Measurements from ENCODE around the gene CDH24. TPM values are rescaled to one million over a fixed set of nuclear protein-coding genes. Genes with fewer than 3 reads are reported as not detected.

Gene CDH24
- total and polyA plus RNA-seq, 2 experiments from 2014 or later = 8.6 to 13.4 TPM

DNA sequence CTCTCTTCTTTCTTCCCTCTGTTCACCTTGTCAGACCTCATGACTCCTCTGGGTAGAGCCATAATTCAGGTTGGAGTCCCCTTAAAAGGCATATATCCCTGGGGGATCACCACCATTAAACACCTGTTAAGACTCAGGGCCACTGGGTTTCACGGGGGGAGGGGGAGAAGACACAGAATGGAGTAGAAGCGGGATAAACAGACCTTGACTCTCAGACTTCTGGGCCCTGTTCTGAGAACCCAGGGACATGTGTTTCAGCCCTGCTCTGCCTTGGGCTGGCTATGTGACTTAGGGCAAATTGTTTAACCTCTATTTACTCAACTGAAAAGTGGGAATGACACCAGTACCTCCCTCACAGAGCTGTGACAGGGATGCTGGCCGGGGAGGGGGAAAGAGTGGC is 4.6 kb downstream of the CDH24 start:
- Histone ChIP-seq H3K4me1 (ENCODE audit: low read depth) (no peaks in the 10 kb centered on the region), H3K27me3 (no peaks in the 10 kb centered on the region), H3K27ac (no peak overlapping the region), H3K4me3 (no peak overlapping the region), H3K36me3 (no peaks in the 10 kb centered on the region), H3K9me3 (ENCODE audit: low read depth) (no peaks in the 10 kb centered on the region)
- no peak for DNase-seq (ENCODE audit: low read depth in 1 of 2, low spot score in 1 of 2)
- no peak for TF ChIP-seq CTCF (IDR thresholded peaks at IDR 0.05; ENCODE audit: low read depth, low read length)

GRCh38 chr14:23052182-23052623 is 5.1 kb downstream of the CDH24 start:
- Histone ChIP-seq H3K4me1 (ENCODE audit: low read depth) (no peaks in the 10 kb centered on the region), H3K27me3 (no peaks in the 10 kb centered on the region), H3K9me3 (ENCODE audit: low read depth) (no peaks in the 10 kb centered on the region), H3K4me3 (no peak overlapping the region), H3K36me3 (no peaks in the 10 kb centered on the region), H3K27ac (no peak overlapping the region)
- peak in 1 of 2 donors; percentile 53 for DNase-seq (ENCODE audit: low read depth in 1 of 2, low spot score in 1 of 2)
- TF ChIP-seq CTCF (IDR thresholded peaks at IDR 0.05; ENCODE audit: low read depth, low read length) = peak; percentile 22

DNA sequence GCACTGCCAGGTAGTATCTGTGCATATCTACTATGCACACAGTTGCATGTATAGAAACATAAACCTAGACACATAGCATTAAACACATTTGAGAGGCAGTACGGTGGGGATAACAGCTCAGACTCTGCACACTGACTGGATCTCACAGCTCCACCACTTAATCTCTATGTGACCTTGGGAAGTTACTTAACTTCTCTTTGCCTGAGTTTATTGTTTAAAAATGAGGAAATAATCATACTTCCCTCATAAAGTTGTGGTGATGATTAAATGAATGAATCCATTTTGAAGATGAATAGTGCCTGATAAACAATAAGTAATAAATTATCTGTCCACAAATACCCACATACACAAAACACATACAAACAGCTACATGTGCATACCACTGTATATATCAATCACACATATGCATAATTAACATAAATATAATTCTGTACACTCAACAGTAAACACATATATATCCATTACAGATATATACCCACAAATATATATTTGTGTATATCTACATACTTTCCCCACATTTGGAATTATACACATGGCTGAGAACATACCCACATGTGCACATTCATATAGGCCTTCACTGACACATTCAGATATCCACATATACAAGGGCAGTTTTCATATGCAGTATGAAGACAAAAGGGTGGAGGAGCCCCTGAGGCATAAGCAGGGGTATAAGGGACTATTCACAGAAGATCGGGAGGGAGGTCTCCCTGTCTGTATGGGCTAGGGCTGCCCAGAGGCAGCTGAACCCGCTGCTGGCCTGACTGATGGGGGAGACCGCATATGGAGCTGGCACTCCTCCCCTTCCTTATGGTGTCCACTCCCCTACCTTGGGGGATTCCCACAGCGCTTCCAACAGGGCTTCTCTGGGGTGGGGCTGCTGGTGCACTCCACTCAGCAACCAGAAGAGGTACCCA is 5.9 kb downstream of the CDH24 start:
- Histone ChIP-seq H3K4me3 (no peak overlapping the region), H3K4me1 (ENCODE audit: low read depth) (no peaks in the 10 kb centered on the region), H3K27me3 (no peaks in the 10 kb centered on the region), H3K9me3 (ENCODE audit: low read depth) (no peaks in the 10 kb centered on the region), H3K27ac (no peak overlapping the region), H3K36me3 (no peaks in the 10 kb centered on the region)
- no peak for TF ChIP-seq CTCF (IDR thresholded peaks at IDR 0.05; ENCODE audit: low read depth, low read length)
- DNase-seq (ENCODE audit: low read depth in 1 of 2, low spot score in 1 of 2) = no peak

- no peaks in the 10 kb centered on the region for H3K27me3 ChIP-seq
- no peak for DNase-seq (ENCODE audit: low read depth in 1 of 2, low spot score in 1 of 2)
- no peak overlapping the region for H3K27ac ChIP-seq
Observed at GRCh38 chr14:23049011-23049410, 8.3 kb downstream of the CDH24 start.

More at GRCh38 chr14:23049011-23049410, 8.3 kb downstream of the CDH24 start:
- no peaks in the 10 kb centered on the region for H3K9me3 ChIP-seq (ENCODE audit: low read depth)
- no peaks in the 10 kb centered on the region for H3K36me3 ChIP-seq
- no peaks in the 10 kb centered on the region for H3K4me1 ChIP-seq (ENCODE audit: low read depth)
- no peak for TF ChIP-seq CTCF (IDR thresholded peaks at IDR 0.05; ENCODE audit: low read depth, low read length)
- no peak overlapping the region for H3K4me3 ChIP-seq

All from cardiac muscle cell (in vitro differentiated cells and primary cell).